H1 (cell line): Measurements from ENCODE around the gene ZNF37A. TPM values are rescaled to one million over a fixed set of nuclear protein-coding genes. Genes with fewer than 3 reads are reported as not detected.

Source experiments
- CTCF ChIA-PET: fragments of 300-600 bp; sonication (Branson Sonifier 250); formaldehyde crosslinking; loops from one replicate; lab custom pipeline; 2021; ENCODE audit not compliant: partially characterized antibody; lab: Charles Lee
- POLR2A ChIA-PET: fragments of 300-600 bp; sonication (Branson Sonifier 250); formaldehyde crosslinking; loops from one replicate; lab custom pipeline; 2021; ENCODE audit warnings: inconsistent platforms; ENCODE audit not compliant: partially characterized antibody; lab: Charles Lee
- DNase-seq, 2 experiments: peaks; one replicate each; pipeline versions ENCODE4 v3.0.0 to v3.0.0-alpha.2; 2010 to 2022; ENCODE audit warnings: low spot score in 2 of 2, low read depth in 1 of 2, mixed read lengths in 1 of 2
- FAIRE-seq: peaks from 2 replicates; lab custom pipeline; 2011; peaks lifted over from hg19 to GRCh38; lab: Jason Lieb, UNC
- H2AFZ ChIP-seq: 2 replicates; pipeline ENCODE4 v1.8.1; 2012; ENCODE audit warnings: low read length, inconsistent platforms
- H2AK5ac ChIP-seq: 2 replicates; pipeline ENCODE4 v1.6.1; 2013; ENCODE audit warnings: low read depth, low read length
- H2BK120ac ChIP-seq: replicated peaks from 2 replicates; pipeline ENCODE3; 2013; ENCODE audit warnings: low read depth, low read length, inconsistent platforms
- H2BK12ac ChIP-seq: 2 replicates; pipeline ENCODE4 v1.6.1; 2013; ENCODE audit warnings: low read depth, low read length
- H2BK15ac ChIP-seq: 2 replicates; pipeline ENCODE4 v1.6.1; 2013; ENCODE audit warnings: low read length
- H2BK20ac ChIP-seq: 2 replicates; pipeline ENCODE4 v1.6.1; 2013; ENCODE audit warnings: low read length
- H2BK5ac ChIP-seq: 2 replicates; pipeline ENCODE4 v1.6.1; 2013; ENCODE audit warnings: low read depth, low read length
- H3K14ac ChIP-seq: 2 replicates; pipeline ENCODE4 v1.6.1; 2013; ENCODE audit warnings: inconsistent platforms; ENCODE audit not compliant: insufficient read length
- H3K18ac ChIP-seq: 2 replicates; pipeline ENCODE4 v1.6.1; 2013; ENCODE audit warnings: low read length; ENCODE audit errors: extremely low read depth
- H3K23ac ChIP-seq: 2 replicates; pipeline ENCODE4 v1.6.1; 2013; ENCODE audit warnings: inconsistent platforms; ENCODE audit not compliant: insufficient read length
- H3K23me2 ChIP-seq: 2 replicates; pipeline ENCODE4 v1.6.1; 2013; ENCODE audit warnings: low read depth, low read length
- H3K27ac ChIP-seq: 2 replicates; pipeline ENCODE4 v1.6.1; 2011; ENCODE audit warnings: low read depth, low read length, inconsistent platforms
- H3K27me3 ChIP-seq, 4 experiments: replicated peaks in 1 of 4; 1 replicate in 1 of 4; 2 replicates in 3 of 4; pipeline versions ENCODE4 v1.6.1 to v1.8.1; 2011 to 2013; ENCODE audit warnings: low read length in 3 of 4, mild to moderate bottlenecking in 3 of 4, inconsistent platforms in 2 of 4, mixed read lengths in 2 of 4, moderate library complexity in 1 of 4; ENCODE audit not compliant: control insufficient read depth in 3 of 4, insufficient read depth in 3 of 4; ENCODE audit errors: extremely low read depth in 1 of 4
- H3K36me3 ChIP-seq, 4 experiments: 2 replicates each; pipeline versions ENCODE4 v1.6.1 to v1.8.1; 2011 to 2013; ENCODE audit warnings: mild to moderate bottlenecking in 4 of 4, low read length in 3 of 4, moderate library complexity in 2 of 4, control low read depth in 1 of 4, inconsistent platforms in 1 of 4; ENCODE audit not compliant: insufficient read depth in 4 of 4, control insufficient read depth in 2 of 4
- H3K4ac ChIP-seq: replicated peaks from 2 replicates; pipeline ENCODE3; 2013; ENCODE audit warnings: low read length, low read depth, mixed read lengths, inconsistent platforms; ENCODE audit not compliant: insufficient read length
- H3K4me1 ChIP-seq, 4 experiments: replicated peaks in 1 of 4; 1 replicate in 1 of 4; 2 replicates in 3 of 4; pipeline versions ENCODE4 v1.6.1 to v1.8.1; 2011 to 2013; ENCODE audit warnings: low read length in 3 of 4, inconsistent platforms in 2 of 4, mixed read lengths in 1 of 4; ENCODE audit not compliant: insufficient read depth in 4 of 4, control insufficient read depth in 3 of 4
- H3K4me2 ChIP-seq, 2 experiments: 2 replicates each; pipeline versions ENCODE4 v1.6.1 to v1.8.1; 2011 to 2013; ENCODE audit warnings: low read depth in 2 of 2, low read length in 2 of 2, control low read depth in 1 of 2, inconsistent platforms in 1 of 2, mild to moderate bottlenecking in 1 of 2; ENCODE audit not compliant: insufficient read depth in 1 of 2
- H3K4me3 ChIP-seq, 4 experiments: fragments of 200-600, 300-600 bp in 1 of 4; sonication (generic), shearing (Covaris generic), sonication (Bioruptor Twin) in 1 of 4; 2 replicates each; pipeline versions ENCODE4 v1.5.1 to v1.8.1; 2011 to 2016; ENCODE audit warnings: low read length in 4 of 4, low read depth in 3 of 4, control low read depth in 2 of 4, inconsistent platforms in 2 of 4, mild to moderate bottlenecking in 2 of 4, mixed read lengths in 1 of 4, moderate library complexity in 1 of 4; ENCODE audit not compliant: insufficient read depth in 2 of 4; ENCODE audit errors: extremely low read depth in 1 of 4
- H3K56ac ChIP-seq: replicated peaks from 2 replicates; pipeline ENCODE3; 2013; ENCODE audit warnings: low read depth, mild to moderate bottlenecking, mixed read lengths, low read length, inconsistent platforms; ENCODE audit not compliant: insufficient read length
- H3K79me1 ChIP-seq: 2 replicates; pipeline ENCODE4 v1.6.1; 2013; ENCODE audit warnings: low read depth, low read length, control low read depth
- H3K79me2 ChIP-seq, 2 experiments: 2 replicates each; pipeline versions ENCODE4 v1.6.1 to v1.8.1; 2012 to 2013; ENCODE audit warnings: low read length in 2 of 2, mild to moderate bottlenecking in 2 of 2, inconsistent platforms in 1 of 2; ENCODE audit not compliant: insufficient read depth in 2 of 2, control insufficient read depth in 1 of 2
- H3K9ac ChIP-seq, 4 experiments: replicated peaks in 1 of 4; 1 replicate in 1 of 4; 2 replicates in 3 of 4; pipeline versions ENCODE4 v1.6.1 to v1.8.1; 2011 to 2013; ENCODE audit warnings: low read depth in 3 of 4, low read length in 3 of 4, control low read depth in 2 of 4, mild to moderate bottlenecking in 2 of 4, moderate library complexity in 2 of 4, inconsistent platforms in 1 of 4; ENCODE audit errors: extremely low read depth in 1 of 4
- H3K9me3 ChIP-seq, 2 experiments: 2 replicates each; pipeline versions ENCODE4 v1.6.1 to v1.8.1; 2012 to 2013; ENCODE audit warnings: mild to moderate bottlenecking in 2 of 2, moderate library complexity in 2 of 2, control low read depth in 1 of 2, inconsistent platforms in 1 of 2, low read depth in 1 of 2, low read length in 1 of 2, mixed read lengths in 1 of 2; ENCODE audit not compliant: insufficient read depth in 2 of 2
- H4K20me1 ChIP-seq, 2 experiments: replicated peaks in 1 of 2; 2 replicates each; pipeline versions ENCODE3 to v1.8.1; 2011 to 2013; ENCODE audit warnings: inconsistent platforms in 2 of 2, low read length in 2 of 2, mild to moderate bottlenecking in 1 of 2; ENCODE audit not compliant: insufficient read depth in 2 of 2, control insufficient read depth in 1 of 2
- H4K5ac ChIP-seq: 2 replicates; pipeline ENCODE4 v1.6.1; 2013; ENCODE audit warnings: low read length, low read depth, mixed read lengths, inconsistent platforms; ENCODE audit not compliant: insufficient read length
- H4K8ac ChIP-seq: 2 replicates; pipeline ENCODE4 v1.8.0; 2013; ENCODE audit warnings: mild to moderate bottlenecking, moderate library complexity, low read length, inconsistent platforms; ENCODE audit not compliant: insufficient read depth; ENCODE audit errors: extremely low read depth
- H4K91ac ChIP-seq: replicated peaks from 2 replicates; pipeline ENCODE3; 2013; ENCODE audit warnings: low read length, mixed read lengths, inconsistent platforms; ENCODE audit not compliant: insufficient read length
- USF2 ChIP-seq: IDR thresholded peaks from 2 replicates; pipeline ENCODE4 v1.6.1; 2011; ENCODE audit warnings: low read length, improper control_type of control experiment
- WGBS, 2 experiments: shearing (Covaris generic) in 1 of 2; methylation state at CpG; one replicate each; pipeline versions ENCODE4 v1.1.6 to v1.1.7; 2013 to 2015; ENCODE audit warnings: low lambda C conversion rate in 2 of 2, mixed read lengths in 2 of 2, inconsistent platforms in 1 of 2, low coverage in 1 of 2, missing lambda C conversion rate in 1 of 2; ENCODE audit not compliant: insufficient replicate concordance in 2 of 2, insufficient coverage in 1 of 2, insufficient read length in 1 of 2; ENCODE audit errors: extremely low coverage in 1 of 2, missing lambda C conversion rate in 1 of 2; 5-methylcytosine and 5-hydroxymethylcytosine counted together
- polyA plus RNA-seq, 7 experiments: library from polyadenylated mRNA; depleted of rRNA in 3 of 7; stranded (reverse) in 5 of 7; unstranded in 2 of 7; fragments of >200 nt in 5 of 7; fragments of 200-250 nt in 2 of 7; gene quantifications; 1 replicate in 5 of 7; 2 replicates in 1 of 7; 4 replicates in 1 of 7; pipeline versions ENCODE4 v1.2.1 to v1.2.3, GENCODE V29; 2011 to 2013; ENCODE audit warnings: missing spikeins in 2 of 7, mixed read lengths in 2 of 7
- total RNA-seq: library from RNA; stranded (reverse); fragmentation: NEBNext Ultra II Directional; extraction: Animal tissue kit (Norgen Biotek cat#: 25700); gene quantifications from 2 replicates; pipeline ENCODE4 v1.2.1, GENCODE V29; 2021

The ZNF37A gene
- total and polyA plus RNA-seq, 2 of the 8 experiments (the other 6 are each of a cell fraction or from before 2014, with no cell fraction given) = 0.97 to 12.7 TPM

- TF ChIP-seq USF2 = no peak
- no peak for FAIRE-seq
- H3K56ac ChIP-seq = no peak overlapping the region
Observed at GRCh38 chr10:38119038-38119437, 24.9 kb downstream of the ZNF37A start.

More at GRCh38 chr10:38119038-38119437, 24.9 kb downstream of the ZNF37A start:
- no peak overlapping the region for H2AFZ ChIP-seq
- 100% methylated on average over 1 of the region's 1 CpG; no CpG with 5 or more reads in 1 of the 2 experiments for WGBS, 2 experiments
- ChIA-PET POLR2A (no interaction called here), CTCF (no interaction called here)
- peak overlapping the region in 1 of 4 experiments; percentile 9; a peak in 1 of 8 replicates for H3K4me3 ChIP-seq
- no peaks in the 10 kb centered on the region for H3K79me2 ChIP-seq
- no peak overlapping the region for H3K27ac ChIP-seq
- H3K14ac ChIP-seq = no peak overlapping the region
- H3K18ac ChIP-seq = no peak overlapping the region
- no peak overlapping the region for H3K23ac ChIP-seq
- no peaks in the 10 kb centered on the region for H4K20me1 ChIP-seq
- H3K4me1 ChIP-seq = no peaks in the 10 kb centered on the region
- no peaks in the 10 kb centered on the region; the same call in 1 of the 2 replicates for H3K23me2 ChIP-seq
- H4K91ac ChIP-seq = no peak overlapping the region
- H2BK120ac ChIP-seq = no peak overlapping the region
- no peak overlapping the region for H3K4ac ChIP-seq
- H2BK20ac ChIP-seq = no peak overlapping the region
- no peaks in the 10 kb centered on the region for H3K79me1 ChIP-seq
- H3K36me3 ChIP-seq = peaks cover 0 to 15% (median 2%) of the 10 kb centered on the region in 4 experiments; a peak in 4 of 8 replicates
- H2BK12ac ChIP-seq = no peak overlapping the region
- H4K5ac ChIP-seq = no peak overlapping the region
- H3K27me3 ChIP-seq = no peaks in the 10 kb centered on the region
- H2BK5ac ChIP-seq = no peak overlapping the region
- H3K9ac ChIP-seq = no peak overlapping the region
- H4K8ac ChIP-seq = no peak overlapping the region
- peaks cover 82 to 83% of the 10 kb centered on the region in 2 experiments for H3K9me3 ChIP-seq
- H2BK15ac ChIP-seq = no peak overlapping the region
- H3K4me2 ChIP-seq = no peak overlapping the region
- H2AK5ac ChIP-seq = no peak overlapping the region
- DNase-seq = no peak
